Left ventricle myocardium inferior (tissue), 1 donor: Measurements from ENCODE around the gene MARCHF2. TPM values are rescaled to one million over a fixed set of nuclear protein-coding genes. Genes with fewer than 3 reads are reported as not detected.
A peak's percentile ranks its signal among the peaks of the same experiment; 100 is the strongest.
"Not testable (repeated sequence)": the region's sequence is repeated elsewhere in the genome, so short reads cannot be mapped to it uniquely, and the experiment has no call there.

Source experiments
- DNase-seq: peaks from one replicate; pipeline ENCODE4 v3.0.0-alpha.2; 2020
- H3K27ac ChIP-seq: fragments of 200-600 bp; replicated peaks from 2 replicates; pipeline ENCODE4 v1.8.0; 2021
- H3K27me3 ChIP-seq: fragments of 200-600 bp; 2 replicates; pipeline ENCODE4 v1.8.0; 2021; ENCODE audit warnings: low read depth
- H3K36me3 ChIP-seq: fragments of 200-600 bp; 2 replicates; pipeline ENCODE4 v1.8.0; 2021
- H3K4me1 ChIP-seq: fragments of 200-600 bp; 2 replicates; pipeline ENCODE4 v1.8.0; 2021
- H3K4me3 ChIP-seq: fragments of 200-600 bp; 2 replicates; pipeline ENCODE4 v1.8.0; 2021; ENCODE audit warnings: mild to moderate bottlenecking, moderate library complexity
- H3K9me3 ChIP-seq: fragments of 200-600 bp; replicated peaks from 2 replicates; pipeline ENCODE4 v1.8.0; 2021
- CTCF ChIP-seq: fragments of 200-600 bp; IDR thresholded peaks from 2 replicates; pipeline ENCODE4 v1.8.0; 2021; ENCODE audit warnings: antibody characterized with exemption, mild to moderate bottlenecking, borderline replicate concordance
- intact Hi-C: fragments of 100-400 bp; cut with micrococcal nuclease; formaldehyde crosslinking; loops from one replicate; pipeline ENCODE4 v1.11.0; 2022
- total RNA-seq: library from RNA; stranded (reverse); fragmentation: NEBNext Ultra II Directional; extraction: Animal tissue kit (Norgen Biotek cat#: 25700); gene quantifications from one replicate; pipeline ENCODE4 v1.2.1, GENCODE V29; 2021
- donor health status: DM: no; HTN: yes; CAD: no; lungs with severe emphysema.

MARCHF2 gene
- total RNA-seq, 1 donor from 2014 or later = 109 TPM

GRCh38 chr19:8429826-8430225 is 16.7 kb downstream of the MARCHF2 start:
- DNase-seq = no peak
- Histone ChIP-seq H3K27me3 (no peaks in the 10 kb centered on the region), H3K4me1 (peaks cover 18% of the 10 kb centered on the region), H3K9me3 (no peaks in the 10 kb centered on the region), H3K27ac (no peak overlapping the region), H3K36me3 (peaks cover 62% of the 10 kb centered on the region), H3K4me3 (no peak overlapping the region)
- intact Hi-C loops = no loop called here
- TF ChIP-seq CTCF = no peak

- H3K4me1 ChIP-seq = peaks cover 12% of the 10 kb centered on the region
- no peaks in the 10 kb centered on the region for H3K27me3 ChIP-seq
- peaks cover 65% of the 10 kb centered on the region for H3K36me3 ChIP-seq
- intact Hi-C loops = no loop called here
- H3K27ac ChIP-seq = no peak overlapping the region
- H3K9me3 ChIP-seq = no peaks in the 10 kb centered on the region
- no peak overlapping the region for H3K4me3 ChIP-seq
- TF ChIP-seq CTCF = no peak
- no peak for DNase-seq
Observed at GRCh38 chr19:8430650-8431049, 17.5 kb downstream of the MARCHF2 start.

- intact Hi-C loops = no loop called here
- Histone ChIP-seq H3K27ac (no peak overlapping the region), H3K27me3 (no peaks in the 10 kb centered on the region), H3K36me3 (peaks cover 45% of the 10 kb centered on the region), H3K4me1 (peaks cover 12% of the 10 kb centered on the region), H3K9me3 (no peaks in the 10 kb centered on the region), H3K4me3 (no peak overlapping the region)
- DNase-seq = no peak
- TF ChIP-seq CTCF = no peak
Observed at GRCh38 chr19:8438236-8438635, 25.1 kb downstream of the MARCHF2 start.

GRCh38 chr19:8441725-8442544 is 28.8 kb downstream of the MARCHF2 start:
- Histone ChIP-seq H3K27me3 (no peaks in the 10 kb centered on the region), H3K9me3 (no peaks in the 10 kb centered on the region), H3K27ac (no peak overlapping the region), H3K4me1 (peaks cover 27% of the 10 kb centered on the region), H3K4me3 (no peak overlapping the region), H3K36me3 (peaks cover 36% of the 10 kb centered on the region)
- no peak for TF ChIP-seq CTCF
- no peak for DNase-seq
- intact Hi-C loops = no loop called here

- H3K27me3 ChIP-seq, H3K9me3 ChIP-seq, intact Hi-C loops, DNase-seq: not testable (repeated sequence)
- H3K4me3 ChIP-seq = peak overlapping the region; percentile 100
- H3K4me1 ChIP-seq = peaks cover 49% of the 10 kb centered on the region
- H3K36me3 ChIP-seq = peaks cover 21% of the 10 kb centered on the region
- H3K27ac ChIP-seq = peak overlapping the region; percentile 99
Observed at GRCh38 chr19:8444140-8444676, 31.1 kb downstream of the MARCHF2 start.
